H9 (cell line): ENCODE data around the gene ZBTB7A. TPM values are rescaled to one million over a fixed set of nuclear protein-coding genes. Genes with fewer than 3 reads are reported as not detected.
A peak's percentile ranks its signal among the peaks of the same experiment; 100 is the strongest.

Experiments used
- DNase-seq: peaks from one replicate; pipeline ENCODE4 v3.0.0-alpha.2; 2017
- H2AFZ ChIP-seq: one replicate; pipeline ENCODE4 v1.6.1; 2013; ENCODE audit warnings: mild to moderate bottlenecking, low read length, control low read depth, moderate library complexity
- H2AK5ac ChIP-seq: 2 replicates; pipeline ENCODE4 v1.6.1; 2013; ENCODE audit warnings: low read length, control low read depth, mixed read lengths; ENCODE audit not compliant: insufficient read length
- H2BK120ac ChIP-seq: one replicate; pipeline ENCODE4 v1.6.1; 2013; ENCODE audit warnings: low read depth, mild to moderate bottlenecking, low read length, control low read depth, inconsistent platforms; ENCODE audit not compliant: poor library complexity, severe bottlenecking
- H2BK12ac ChIP-seq: 2 replicates; pipeline ENCODE4 v1.6.1; 2013; ENCODE audit warnings: low read length, control low read depth, mixed read lengths, low read depth; ENCODE audit not compliant: insufficient read length
- H2BK15ac ChIP-seq: 2 replicates; pipeline ENCODE4 v1.6.1; 2013; ENCODE audit warnings: low read depth, low read length, control low read depth
- H2BK20ac ChIP-seq: one replicate; pipeline ENCODE4 v1.6.1; 2013; ENCODE audit warnings: low read depth, mild to moderate bottlenecking, low read length, control low read depth, inconsistent platforms; ENCODE audit not compliant: poor library complexity, severe bottlenecking
- H2BK5ac ChIP-seq: 2 replicates; pipeline ENCODE4 v1.6.1; 2013; ENCODE audit warnings: low read length, control low read depth, mixed read lengths; ENCODE audit not compliant: insufficient read length
- H3K14ac ChIP-seq: 2 replicates; pipeline ENCODE4 v1.6.1; 2013; ENCODE audit warnings: low read length, control low read depth; ENCODE audit not compliant: insufficient read depth
- H3K18ac ChIP-seq: 2 replicates; pipeline ENCODE4 v1.6.1; 2013; ENCODE audit warnings: low read depth, mild to moderate bottlenecking, mixed read lengths, low read length, control low read depth; ENCODE audit not compliant: insufficient read length
- H3K23ac ChIP-seq: 2 replicates; pipeline ENCODE4 v1.6.1; 2013; ENCODE audit warnings: low read length, control low read depth, mixed read lengths, low read depth; ENCODE audit not compliant: insufficient read length
- H3K23me2 ChIP-seq: 2 replicates; pipeline ENCODE4 v1.6.1; 2013; ENCODE audit warnings: low read depth, mild to moderate bottlenecking, mixed read lengths, low read length, control low read depth; ENCODE audit not compliant: insufficient read length, poor library complexity, severe bottlenecking
- H3K27ac ChIP-seq: 2 replicates; pipeline ENCODE4 v1.5.1; 2013; ENCODE audit warnings: low read length, control low read depth, mixed read lengths, low read depth; ENCODE audit not compliant: insufficient read length
- H3K27me3 ChIP-seq: 2 replicates; pipeline ENCODE4 v1.6.1; 2013; ENCODE audit warnings: low read length, control low read depth, inconsistent platforms; ENCODE audit not compliant: insufficient read depth
- H3K4ac ChIP-seq: 2 replicates; pipeline ENCODE4 v1.6.1; 2013; ENCODE audit warnings: low read depth, mild to moderate bottlenecking, control low read depth, inconsistent platforms, low read length, moderate library complexity
- H3K4me1 ChIP-seq: 2 replicates; pipeline ENCODE4 v1.6.1; 2013; ENCODE audit warnings: low read length, control low read depth, inconsistent platforms; ENCODE audit not compliant: insufficient read depth
- H3K4me2 ChIP-seq: 2 replicates; pipeline ENCODE4 v1.6.1; 2013; ENCODE audit warnings: low read length, control low read depth, mixed read lengths; ENCODE audit not compliant: insufficient read length, insufficient read depth
- H3K56ac ChIP-seq: 2 replicates; pipeline ENCODE4 v1.6.1; 2013; ENCODE audit warnings: low read depth, mild to moderate bottlenecking, mixed read lengths, low read length, control low read depth; ENCODE audit not compliant: insufficient read length
- H3K79me1 ChIP-seq: 2 replicates; pipeline ENCODE4 v1.6.1; 2013; ENCODE audit warnings: low read depth, mild to moderate bottlenecking, moderate library complexity, low read length, control low read depth, inconsistent platforms; ENCODE audit not compliant: insufficient read depth, poor library complexity, severe bottlenecking
- H3K79me2 ChIP-seq: 2 replicates; pipeline ENCODE4 v1.6.1; 2013; ENCODE audit warnings: low read length, control low read depth, inconsistent platforms; ENCODE audit not compliant: insufficient read depth
- H3K9ac ChIP-seq: 2 replicates; pipeline ENCODE4 v1.6.1; 2013; ENCODE audit warnings: low read length, control low read depth, mixed read lengths; ENCODE audit not compliant: insufficient read length; ENCODE audit errors: extremely low read depth
- H3K9me3 ChIP-seq: one replicate; pipeline ENCODE4 v1.6.1; 2013; ENCODE audit warnings: low read depth, low read length, inconsistent platforms; ENCODE audit not compliant: control insufficient read depth
- H3T11ph ChIP-seq: one replicate; pipeline ENCODE4 v1.6.1; 2013; ENCODE audit warnings: mild to moderate bottlenecking, low read length, control low read depth, inconsistent platforms
- H4K20me1 ChIP-seq: one replicate; pipeline ENCODE4 v1.6.1; 2013; ENCODE audit not compliant: control insufficient read depth, insufficient read length, insufficient read depth
- H4K5ac ChIP-seq: 2 replicates; pipeline ENCODE4 v1.6.1; 2013; ENCODE audit warnings: low read depth, mild to moderate bottlenecking, mixed read lengths, low read length, control low read depth; ENCODE audit not compliant: insufficient read length
- H4K8ac ChIP-seq: replicated peaks from 2 replicates; pipeline ENCODE4 v1.6.1; 2013; ENCODE audit warnings: low read length, control low read depth, mixed read lengths, low read depth; ENCODE audit not compliant: insufficient read length
- H4K91ac ChIP-seq: 2 replicates; pipeline ENCODE4 v1.6.1; 2013; ENCODE audit warnings: low read depth, mild to moderate bottlenecking, moderate library complexity, mixed read lengths, low read length, control low read depth; ENCODE audit not compliant: insufficient read length
- H3K27ac Mint-ChIP-seq, 3 experiments: 2 replicates in 2 of 3; 3 replicates in 1 of 3; pipeline ENCODE4 v1.8.0; 2020 to 2021; ENCODE audit warnings: mixed read lengths in 3 of 3, mild to moderate bottlenecking in 1 of 3, moderate library complexity in 1 of 3
- H3K27me3 Mint-ChIP-seq: 2 replicates; pipeline ENCODE4 v1.8.0; 2021; ENCODE audit warnings: low read depth, mild to moderate bottlenecking, moderate library complexity, mixed read lengths
- H3K36me3 Mint-ChIP-seq, 3 experiments: 2 replicates in 2 of 3; 3 replicates in 1 of 3; pipeline ENCODE4 v1.8.0; 2020 to 2021; ENCODE audit warnings: low read depth in 3 of 3, mixed read lengths in 3 of 3; ENCODE audit not compliant: insufficient read depth in 1 of 3
- H3K4me1 Mint-ChIP-seq, 2 experiments: 2 replicates each; pipeline ENCODE4 v1.8.0; 2020; ENCODE audit warnings: mixed read lengths in 2 of 2
- H3K4me3 Mint-ChIP-seq, 2 experiments: 2 replicates in 1 of 2; 3 replicates in 1 of 2; pipeline ENCODE4 v1.8.0; 2020 to 2021; ENCODE audit warnings: mild to moderate bottlenecking in 2 of 2, mixed read lengths in 2 of 2, moderate library complexity in 1 of 2
- H3K9me3 Mint-ChIP-seq, 2 experiments: 2 replicates in 1 of 2; 3 replicates in 1 of 2; pipeline ENCODE4 v1.8.0; 2020; ENCODE audit warnings: mild to moderate bottlenecking in 2 of 2, mixed read lengths in 2 of 2, moderate library complexity in 1 of 2
- WGBS: extraction: QIAGEN DNeasy Blood & Tissue Kit; methylation state at CpG from one replicate; pipeline ENCODE4 v1.1.7; 2013; ENCODE audit warnings: missing lambda C conversion rate, low lambda C conversion rate, mixed read lengths; ENCODE audit not compliant: insufficient read length; ENCODE audit errors: extremely low coverage; 5-methylcytosine and 5-hydroxymethylcytosine counted together
- total RNA-seq: library from RNA; stranded (reverse); gene quantifications from 2 replicates; pipeline ENCODE4 v1.2.1, GENCODE V29; 2021
- TF ChIP-seq, protein P1 (sequence below): fragments of 200-600 bp; sonication (generic); conservative IDR thresholded peaks from 3 replicates; pipeline ENCODE4 v1.8.0; 2021; ENCODE audit warnings: antibody characterized with exemption, mild to moderate bottlenecking

Gene ZBTB7A
- total RNA-seq, 1 experiment from 2014 or later: 24.9 TPM

DNA sequence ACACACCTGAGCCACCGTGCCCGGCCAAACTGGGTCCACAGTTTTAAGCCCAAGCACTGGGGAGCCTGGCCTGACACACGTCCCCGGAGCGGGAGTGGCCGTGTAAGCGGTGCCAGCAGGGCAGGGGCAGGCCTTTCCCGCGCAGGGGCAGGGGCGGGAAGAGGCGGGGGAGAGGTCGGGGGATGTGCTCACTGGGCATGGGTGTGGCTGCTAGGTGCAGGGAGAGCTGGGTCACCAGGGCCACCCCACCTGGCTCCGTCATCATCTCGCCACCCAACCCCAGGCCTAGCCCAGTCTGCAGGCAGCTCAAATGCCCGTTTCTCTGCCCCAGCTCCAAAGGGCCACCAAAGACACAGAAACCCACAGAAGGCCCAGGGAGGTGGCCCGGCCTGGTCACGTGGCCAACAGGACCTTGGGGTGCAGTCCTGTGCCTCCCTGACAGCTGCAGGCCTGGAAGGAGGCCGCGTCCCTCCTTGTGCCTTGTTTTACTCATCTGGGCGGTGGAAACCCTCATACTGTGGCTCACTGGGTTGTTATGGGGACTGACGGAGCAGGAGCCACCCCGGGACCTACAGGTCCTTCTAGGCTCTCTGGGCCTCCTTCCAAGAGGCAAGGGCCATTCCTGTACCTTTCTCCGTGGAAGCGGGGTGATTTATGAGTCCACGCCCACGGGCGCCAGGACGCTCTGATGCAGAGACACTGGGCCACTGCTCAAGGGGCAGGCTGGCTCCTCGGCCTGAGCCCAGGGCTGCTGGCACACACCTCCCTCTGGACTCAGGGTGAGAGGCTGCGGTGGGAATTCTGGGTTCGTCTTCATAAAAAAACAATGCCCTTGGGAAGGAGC lies 29.6 kb upstream of the ZBTB7A start:
- H3K9me3 ChIP-seq: no peaks in the 10 kb centered on the region
- H3K79me2 ChIP-seq: no peaks in the 10 kb centered on the region
- H2AFZ ChIP-seq: no peak overlapping the region
- DNase-seq: no peak
- H3K9ac ChIP-seq: no peak overlapping the region
- H3K27ac ChIP-seq: no peak overlapping the region
- no peaks in the 10 kb centered on the region for H3K23me2 ChIP-seq
- no peaks in the 10 kb centered on the region for H3K4me1 Mint-ChIP-seq
- no peak overlapping the region for H3K23ac ChIP-seq
- no peaks in the 10 kb centered on the region for H3K79me1 ChIP-seq
- peaks cover 27 to 57% (median 40%) of the 10 kb centered on the region in 3 experiments for H3K36me3 Mint-ChIP-seq
- H4K8ac ChIP-seq: no peak overlapping the region
- H3K4ac ChIP-seq: no peak overlapping the region
- no peak overlapping the region for H3K14ac ChIP-seq
- no peak overlapping the region for H2AK5ac ChIP-seq
- no peak overlapping the region for H3K56ac ChIP-seq
- H4K20me1 ChIP-seq: peaks cover 3% of the 10 kb centered on the region
- no peaks in the 10 kb centered on the region for H3K9me3 Mint-ChIP-seq
- no CpG with 5 or more reads among the region's 31 CpGs for WGBS
- no peaks in the 10 kb centered on the region for H3K4me1 ChIP-seq
- H2BK15ac ChIP-seq: no peak overlapping the region
- H2BK120ac ChIP-seq: no peak overlapping the region
- H2BK12ac ChIP-seq: no peak overlapping the region
- H3T11ph ChIP-seq: no peak overlapping the region
- H2BK5ac ChIP-seq: no peak overlapping the region
- H2BK20ac ChIP-seq: no peak overlapping the region
- H3K27me3 ChIP-seq: no peaks in the 10 kb centered on the region
- TF ChIP-seq, protein P1, sequence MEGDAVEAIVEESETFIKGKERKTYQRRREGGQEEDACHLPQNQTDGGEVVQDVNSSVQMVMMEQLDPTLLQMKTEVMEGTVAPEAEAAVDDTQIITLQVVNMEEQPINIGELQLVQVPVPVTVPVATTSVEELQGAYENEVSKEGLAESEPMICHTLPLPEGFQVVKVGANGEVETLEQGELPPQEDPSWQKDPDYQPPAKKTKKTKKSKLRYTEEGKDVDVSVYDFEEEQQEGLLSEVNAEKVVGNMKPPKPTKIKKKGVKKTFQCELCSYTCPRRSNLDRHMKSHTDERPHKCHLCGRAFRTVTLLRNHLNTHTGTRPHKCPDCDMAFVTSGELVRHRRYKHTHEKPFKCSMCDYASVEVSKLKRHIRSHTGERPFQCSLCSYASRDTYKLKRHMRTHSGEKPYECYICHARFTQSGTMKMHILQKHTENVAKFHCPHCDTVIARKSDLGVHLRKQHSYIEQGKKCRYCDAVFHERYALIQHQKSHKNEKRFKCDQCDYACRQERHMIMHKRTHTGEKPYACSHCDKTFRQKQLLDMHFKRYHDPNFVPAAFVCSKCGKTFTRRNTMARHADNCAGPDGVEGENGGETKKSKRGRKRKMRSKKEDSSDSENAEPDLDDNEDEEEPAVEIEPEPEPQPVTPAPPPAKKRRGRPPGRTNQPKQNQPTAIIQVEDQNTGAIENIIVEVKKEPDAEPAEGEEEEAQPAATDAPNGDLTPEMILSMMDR: no peak
- H4K91ac ChIP-seq: no peak overlapping the region
- no peak overlapping the region for H3K4me2 ChIP-seq
- H3K4me3 Mint-ChIP-seq: no peak overlapping the region
- no peaks in the 10 kb centered on the region for H3K27me3 Mint-ChIP-seq
- H4K5ac ChIP-seq: no peak overlapping the region
- H3K27ac Mint-ChIP-seq: peak overlapping the region in 1 of 3 experiments; percentile 78; a peak in 2 of 7 replicates
- no peak overlapping the region for H3K18ac ChIP-seq
